Muscle of arm (tissue), 14 donors: Measurements from ENCODE around the gene ZSCAN4. TPM values are rescaled to one million over a fixed set of nuclear protein-coding genes. Genes with fewer than 3 reads are reported as not detected.

Source experiments
- DNase-seq: peaks from one replicate; pipeline ENCODE4 v3.0.0-alpha.2; 2013
- long read RNA-seq, 11 donors: transcript quantifications; one replicate each; lab custom pipeline, GENCODE V29; 2026
- polyA plus RNA-seq, 12 donors: library from polyadenylated mRNA; unstranded; fragments of 120-200 nt; gene quantifications; one replicate each; pipeline ENCODE4 v1.2.1, GENCODE V29; 2013; ENCODE audit not compliant: insufficient read length in 12 of 12

ZSCAN4 gene
- polyA plus RNA-seq, result under 1 TPM in 1 of 12 donors, not detected in 11; 0.30 TPM
- long read RNA-seq, donor 1, result 0 reads
- long read RNA-seq, donor 2, result 0 reads
- long read RNA-seq, donor 3, result 0 reads
- long read RNA-seq, donor 4, result 0 reads
- long read RNA-seq, donor 5, result 0 reads
- long read RNA-seq, donor 6, result 0 reads
- long read RNA-seq, donor 7, result 0 reads
- long read RNA-seq, donor 8, result 0 reads
- long read RNA-seq, donor 9, result 0 reads
- long read RNA-seq, donor 10, result 0 reads
- long read RNA-seq, donor 11, result 0 reads

- DNase-seq, result no peak
Measured at GRCh38 chr19:57668635-57669034, at the start of gene ZSCAN4. TSS of gene ZSCAN4 (plus strand) at chr19:57668935. CDS start at chr19:57676146, 7,211 bp downstream.

GRCh38 chr19:57620673-57621348, 47.9 kb upstream of the ZSCAN4 start:
- DNase-seq, result no peak

GRCh38 chr19:57623091-57623490, 45.6 kb upstream of the ZSCAN4 start:
- no peak for DNase-seq

- peak; percentile 97 for DNase-seq
Measured at GRCh38 chr19:57632987-57633831, 35.5 kb upstream of the ZSCAN4 start, which contains the start of gene ZNF211. TSS of gene ZNF211 (plus strand) at chr19:57633168. CDS start at chr19:57633347, 179 bp downstream.

GRCh38 chr19:57633832-57634131, 35.0 kb upstream of the ZSCAN4 start:
- DNase-seq, result no peak

- no peak for DNase-seq
Measured at GRCh38 chr19:57637379-57637778, 31.4 kb upstream of the ZSCAN4 start.

- DNase-seq, result no peak
Measured at GRCh38 chr19:57641715-57642234, 27.0 kb upstream of the ZSCAN4 start.

- DNase-seq, result no peak
Measured at GRCh38 chr19:57642396-57643046, 26.2 kb upstream of the ZSCAN4 start.

- no peak for DNase-seq
Measured at GRCh38 chr19:57643734-57644133, 25.0 kb upstream of the ZSCAN4 start.

- DNase-seq, result no peak
Measured at GRCh38 chr19:57648331-57649003, 20.3 kb upstream of the ZSCAN4 start.

- DNase-seq, result no peak
Measured at GRCh38 chr19:57651654-57651996, 17.1 kb upstream of the ZSCAN4 start.

GRCh38 chr19:57653689-57654088, 15.0 kb upstream of the ZSCAN4 start:
- no peak for DNase-seq

- DNase-seq, result no peak
Measured at GRCh38 chr19:57655443-57655842, 13.3 kb upstream of the ZSCAN4 start.

GRCh38 chr19:57656346-57656745, 12.4 kb upstream of the ZSCAN4 start:
- no peak for DNase-seq

GRCh38 chr19:57664269-57665127, 4.2 kb upstream of the ZSCAN4 start:
- peak; percentile 51 for DNase-seq

- no peak for DNase-seq
Measured at GRCh38 chr19:57665261-57665806, 3.4 kb upstream of the ZSCAN4 start.

- no peak for DNase-seq
Measured at GRCh38 chr19:57667228-57667627, 1.5 kb upstream of the ZSCAN4 start.

GRCh38 chr19:57671124-57671895, 2.6 kb downstream of the ZSCAN4 start:
- DNase-seq, result no peak

- no peak for DNase-seq
Measured at GRCh38 chr19:57672466-57672865, 3.7 kb downstream of the ZSCAN4 start.
